DOHH2 (cell line): Measurements from ENCODE around the gene VAPB.

Source experiments
- EZH2phosphoT487 ChIP-seq: fragments of 200-600 bp; sonication (generic); IDR thresholded peaks from 2 replicates; pipeline ENCODE4 v1.6.1; 2017; ENCODE audit warnings: borderline replicate concordance, mild to moderate bottlenecking, antibody characterized with exemption, low read length, moderate library complexity, mixed read lengths
- TF ChIP-seq, protein P1 (sequence below): fragments of 200-600 bp; sonication (generic); IDR thresholded peaks from one replicate; pipeline ENCODE4 v1.5.1; 2014; ENCODE audit warnings: antibody characterized with exemption, mild to moderate bottlenecking, low read depth, low read length; ENCODE audit not compliant: poor library complexity, severe bottlenecking

DNA sequence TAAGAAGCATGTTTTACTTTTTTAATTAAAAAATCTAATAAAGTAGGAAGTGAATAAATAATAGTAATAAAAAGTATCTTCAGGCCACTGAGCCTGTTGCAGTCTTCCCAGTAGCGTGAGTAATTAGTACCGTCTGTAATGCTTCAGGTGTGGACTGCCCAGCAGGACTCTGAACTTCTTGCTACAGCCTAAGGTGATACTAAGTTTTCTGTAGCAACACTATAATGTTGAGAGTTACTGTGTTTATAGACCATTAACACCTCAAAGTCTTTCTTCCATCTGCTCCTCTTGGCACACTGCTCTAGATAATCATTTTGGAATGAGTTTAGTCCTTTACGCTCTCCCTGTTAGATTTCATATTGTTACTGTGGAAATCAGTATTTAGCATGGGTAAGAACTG lies 28.4 kb downstream of the VAPB start:
- TF ChIP-seq, protein P1, sequence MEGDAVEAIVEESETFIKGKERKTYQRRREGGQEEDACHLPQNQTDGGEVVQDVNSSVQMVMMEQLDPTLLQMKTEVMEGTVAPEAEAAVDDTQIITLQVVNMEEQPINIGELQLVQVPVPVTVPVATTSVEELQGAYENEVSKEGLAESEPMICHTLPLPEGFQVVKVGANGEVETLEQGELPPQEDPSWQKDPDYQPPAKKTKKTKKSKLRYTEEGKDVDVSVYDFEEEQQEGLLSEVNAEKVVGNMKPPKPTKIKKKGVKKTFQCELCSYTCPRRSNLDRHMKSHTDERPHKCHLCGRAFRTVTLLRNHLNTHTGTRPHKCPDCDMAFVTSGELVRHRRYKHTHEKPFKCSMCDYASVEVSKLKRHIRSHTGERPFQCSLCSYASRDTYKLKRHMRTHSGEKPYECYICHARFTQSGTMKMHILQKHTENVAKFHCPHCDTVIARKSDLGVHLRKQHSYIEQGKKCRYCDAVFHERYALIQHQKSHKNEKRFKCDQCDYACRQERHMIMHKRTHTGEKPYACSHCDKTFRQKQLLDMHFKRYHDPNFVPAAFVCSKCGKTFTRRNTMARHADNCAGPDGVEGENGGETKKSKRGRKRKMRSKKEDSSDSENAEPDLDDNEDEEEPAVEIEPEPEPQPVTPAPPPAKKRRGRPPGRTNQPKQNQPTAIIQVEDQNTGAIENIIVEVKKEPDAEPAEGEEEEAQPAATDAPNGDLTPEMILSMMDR = no peak
- TF ChIP-seq EZH2phosphoT487 = no peak
